ENCODE data around the gene CREM.

DNA sequence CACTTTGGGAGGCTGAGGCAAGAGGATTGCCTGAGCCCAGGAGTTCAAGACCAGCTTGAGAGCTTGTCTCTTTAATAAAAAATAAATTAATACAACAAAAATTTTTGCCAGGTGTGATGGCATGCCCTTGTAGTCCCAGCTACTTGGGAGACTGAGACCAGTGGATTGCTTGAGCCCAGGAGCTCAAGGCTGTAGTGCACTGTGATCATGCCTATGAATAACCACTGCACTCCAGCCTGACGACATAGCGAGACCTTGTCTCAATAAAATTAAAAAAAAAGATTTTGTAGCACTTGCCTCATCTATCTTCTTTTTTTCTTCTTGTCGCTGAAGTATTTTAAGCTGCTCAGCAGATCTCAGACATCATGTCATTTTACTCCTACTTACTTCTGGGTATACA lies 26.3 kb downstream of the CREM start:
- no peak for TF ChIP-seq YY1 (IDR thresholded peaks at IDR 0.05; ENCODE audit: low read depth, low read length)
- TF ChIP-seq, protein P1, sequence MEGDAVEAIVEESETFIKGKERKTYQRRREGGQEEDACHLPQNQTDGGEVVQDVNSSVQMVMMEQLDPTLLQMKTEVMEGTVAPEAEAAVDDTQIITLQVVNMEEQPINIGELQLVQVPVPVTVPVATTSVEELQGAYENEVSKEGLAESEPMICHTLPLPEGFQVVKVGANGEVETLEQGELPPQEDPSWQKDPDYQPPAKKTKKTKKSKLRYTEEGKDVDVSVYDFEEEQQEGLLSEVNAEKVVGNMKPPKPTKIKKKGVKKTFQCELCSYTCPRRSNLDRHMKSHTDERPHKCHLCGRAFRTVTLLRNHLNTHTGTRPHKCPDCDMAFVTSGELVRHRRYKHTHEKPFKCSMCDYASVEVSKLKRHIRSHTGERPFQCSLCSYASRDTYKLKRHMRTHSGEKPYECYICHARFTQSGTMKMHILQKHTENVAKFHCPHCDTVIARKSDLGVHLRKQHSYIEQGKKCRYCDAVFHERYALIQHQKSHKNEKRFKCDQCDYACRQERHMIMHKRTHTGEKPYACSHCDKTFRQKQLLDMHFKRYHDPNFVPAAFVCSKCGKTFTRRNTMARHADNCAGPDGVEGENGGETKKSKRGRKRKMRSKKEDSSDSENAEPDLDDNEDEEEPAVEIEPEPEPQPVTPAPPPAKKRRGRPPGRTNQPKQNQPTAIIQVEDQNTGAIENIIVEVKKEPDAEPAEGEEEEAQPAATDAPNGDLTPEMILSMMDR (IDR thresholded peaks at IDR 0.05; ENCODE audit: control extremely low read depth in 1 of 3, insufficient read depth in 1 of 3, low read depth in 1 of 3, low read length in 3 of 3): no peak
- TF ChIP-seq CBX5 (IDR thresholded peaks at IDR 0.05; ENCODE audit: low read depth, low read length): no peak
- no peak for TF ChIP-seq RXRA (IDR thresholded peaks at IDR 0.05; ENCODE audit: insufficient read depth, low read depth, low read length)
- TF ChIP-seq, protein P2, sequence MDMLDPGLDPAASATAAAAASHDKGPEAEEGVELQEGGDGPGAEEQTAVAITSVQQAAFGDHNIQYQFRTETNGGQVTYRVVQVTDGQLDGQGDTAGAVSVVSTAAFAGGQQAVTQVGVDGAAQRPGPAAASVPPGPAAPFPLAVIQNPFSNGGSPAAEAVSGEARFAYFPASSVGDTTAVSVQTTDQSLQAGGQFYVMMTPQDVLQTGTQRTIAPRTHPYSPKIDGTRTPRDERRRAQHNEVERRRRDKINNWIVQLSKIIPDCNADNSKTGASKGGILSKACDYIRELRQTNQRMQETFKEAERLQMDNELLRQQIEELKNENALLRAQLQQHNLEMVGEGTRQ (IDR thresholded peaks at IDR 0.05; ENCODE audit: low read length): no peak
- no peak for TF ChIP-seq POLR2AphosphoS5 (IDR thresholded peaks at IDR 0.05; ENCODE audit: low read depth, low read length)
- TF ChIP-seq CHD1 (IDR thresholded peaks at IDR 0.05; ENCODE audit: low read depth, low read length): no peak
- no peak for TF ChIP-seq SIN3A (conservative IDR thresholded peaks at IDR 0.05 in 1 of 2, IDR thresholded peaks at IDR 0.05 in 1 of 2; ENCODE audit: low read depth in 1 of 2, low read length in 2 of 2)
